HuH-7.5 (cell line): ENCODE results near the gene FN3K.

Source experiments
- DNase-seq: peaks from one replicate; pipeline ENCODE4 v3.0.0; 2011; ENCODE audit warnings: low spot score

The FN3K gene

GRCh38 chr17:82734987-82735866, at the start of gene FN3K:
TSS of gene FN3K (plus strand) at chr17:82735615. CDS start at chr17:82735637, 22 bp downstream.
- DNase-seq, result peak; percentile 65

- DNase-seq, result no peak
Observed at GRCh38 chr17:82686366-82687324, 48.8 kb upstream of the FN3K start.

GRCh38 chr17:82687375-82687861, 48.0 kb upstream of the FN3K start:
- DNase-seq, result no peak

GRCh38 chr17:82687871-82688270, 47.5 kb upstream of the FN3K start:
- DNase-seq, result no peak

GRCh38 chr17:82689077-82689476, 46.3 kb upstream of the FN3K start:
- DNase-seq, result no peak

GRCh38 chr17:82690786-82691489, 44.5 kb upstream of the FN3K start:
- no peak for DNase-seq

- no peak for DNase-seq
Observed at GRCh38 chr17:82691714-82692113, 43.7 kb upstream of the FN3K start.

- DNase-seq, result no peak
Observed at GRCh38 chr17:82692268-82692667, 43.1 kb upstream of the FN3K start.

- no peak for DNase-seq
Observed at GRCh38 chr17:82693168-82693867, 42.1 kb upstream of the FN3K start.

GRCh38 chr17:82694647-82695046, 40.8 kb upstream of the FN3K start:
- DNase-seq, result no peak

GRCh38 chr17:82696259-82696658, 39.2 kb upstream of the FN3K start:
- no peak for DNase-seq

- no peak for DNase-seq
Observed at GRCh38 chr17:82696916-82697807, 38.3 kb upstream of the FN3K start.

GRCh38 chr17:82697808-82698064, 37.7 kb upstream of the FN3K start:
- no peak for DNase-seq

GRCh38 chr17:82698065-82698973, 37.1 kb upstream of the FN3K start, which contains the start of gene RAB40B:
TSS of gene RAB40B (minus strand) at chr17:82698698. CDS start at chr17:82698596, 102 bp downstream.
- peak; percentile 99 for DNase-seq

- no peak for DNase-seq
Observed at GRCh38 chr17:82698974-82699442, 36.4 kb upstream of the FN3K start.

- DNase-seq, result no peak
Observed at GRCh38 chr17:82699551-82699950, 35.9 kb upstream of the FN3K start.

- DNase-seq, result no peak
Observed at GRCh38 chr17:82702231-82702927, 33.0 kb upstream of the FN3K start.

- DNase-seq, result no peak
Observed at GRCh38 chr17:82703036-82703745, 32.2 kb upstream of the FN3K start.
